HCT116 (cell line): ENCODE results near the gene GRAMD4. TPM values are rescaled to one million over a fixed set of nuclear protein-coding genes. Genes with fewer than 3 reads are reported as not detected.

Source experiments
- ATAC-seq: fragments of 200-7000 bp; cut with Tn5 transposase; 2 replicates; pipeline ENCODE4 v1.9.1; 2020; ENCODE audit warnings: mild to moderate bottlenecking, moderate library complexity
- BruUV-seq: library from RNA; stranded (reverse); fragments of 400-500 nt; replicated peaks from 2 replicates; lab custom pipeline; 2021; lab: Mats Ljungman, UMichigan
- CTCF ChIA-PET: fragments of 300-600 bp; sonication (Branson Sonifier 250); formaldehyde crosslinking; loops from one replicate; lab custom pipeline; 2021; ENCODE audit warnings: antibody characterized with exemption; lab: Charles Lee
- POLR2A ChIA-PET: fragments of 300-600, 350-600 bp; sonication (Branson Sonifier 250); formaldehyde crosslinking; loops from one replicate; lab custom pipeline; 2021; ENCODE audit warnings: antibody characterized with exemption; lab: Charles Lee
- RAD21 ChIA-PET, 2 experiments: fragments of 300-600 bp; sonication (Branson Sonifier 250); formaldehyde crosslinking; loops; one replicate each; lab custom pipeline; 2023; ENCODE audit warnings: low total read pairs in 2 of 2; ENCODE audit not compliant: uncharacterized antibody in 2 of 2, unreplicated experiment in 2 of 2, low non-redundant PET in 1 of 2; lab: Charles Lee
- DNase-seq: peaks from one replicate; pipeline ENCODE4 v3.0.0-alpha.2; 2010; ENCODE audit warnings: low read depth, low spot score
- H2AFZ ChIP-seq: fragments of 200-600 bp; shearing (Covaris generic), sonication (generic); 2 replicates; pipeline ENCODE4 v1.6.1; 2017; ENCODE audit warnings: low read depth, mixed run types, mixed read lengths, antibody characterized with exemption, low read length; ENCODE audit not compliant: poor library complexity, severe bottlenecking
- H3K27ac ChIP-seq: 2 replicates; pipeline ENCODE4 v1.5.1; 2012; ENCODE audit warnings: low read depth, low read length
- H3K27me3 ChIP-seq: fragments of 200-600 bp; sonication (generic); 2 replicates; pipeline ENCODE4 v1.6.1; 2016; ENCODE audit warnings: mixed run types, low read length, mixed read lengths; ENCODE audit not compliant: insufficient read depth
- H3K36me3 ChIP-seq, 2 experiments: fragments of 200-500 bp in 1 of 2; fragments of 200-600 bp in 1 of 2; sonication (Bioruptor generic) in 1 of 2; sonication (generic) in 1 of 2; 2 replicates each; pipeline versions ENCODE4 v1.5.1 to v1.6.1; 2014 to 2016; ENCODE audit warnings: low read length in 2 of 2, inconsistent platforms in 1 of 2, mixed read lengths in 1 of 2, mixed run types in 1 of 2; ENCODE audit not compliant: insufficient read depth in 2 of 2, control insufficient read depth in 1 of 2
- H3K4me1 ChIP-seq, 2 experiments: fragments of 200-600 bp in 1 of 2; sonication (generic) in 1 of 2; 2 replicates each; pipeline versions ENCODE4 v1.5.1 to v1.6.1; 2012 to 2017; ENCODE audit warnings: low read length in 2 of 2, inconsistent platforms in 1 of 2, mild to moderate bottlenecking in 1 of 2, mixed read lengths in 1 of 2, mixed run types in 1 of 2, moderate library complexity in 1 of 2; ENCODE audit not compliant: insufficient read depth in 2 of 2, control insufficient read depth in 1 of 2
- H3K4me2 ChIP-seq: fragments of 200-600 bp; sonication (generic); 2 replicates; pipeline ENCODE4 v1.6.1; 2017; ENCODE audit warnings: mixed run types, low read length, mixed read lengths
- H3K4me3 ChIP-seq, 2 experiments: fragments of 200-600 bp in 1 of 2; sonication (generic) in 1 of 2; replicated peaks in 1 of 2; 2 replicates each; pipeline ENCODE4 v1.5.1; 2011 to 2016; ENCODE audit warnings: low read length in 2 of 2, control low read depth in 1 of 2, low read depth in 1 of 2, mild to moderate bottlenecking in 1 of 2, mixed read lengths in 1 of 2, mixed run types in 1 of 2
- H3K79me2 ChIP-seq: fragments of 200-600 bp; sonication (generic); 2 replicates; pipeline ENCODE4 v1.6.1; 2017; ENCODE audit warnings: mild to moderate bottlenecking, mixed run types, low read length, moderate library complexity, mixed read lengths; ENCODE audit not compliant: insufficient read depth
- H3K9ac ChIP-seq: fragments of 200-600 bp; sonication (generic); 2 replicates; pipeline ENCODE4 v1.6.1; 2016; ENCODE audit warnings: low read length, mixed read lengths
- H3K9me2 ChIP-seq: fragments of 200-600 bp; sonication (generic), shearing (Covaris generic); 2 replicates; pipeline ENCODE4 v1.6.1; 2017; ENCODE audit warnings: mixed run types, mild to moderate bottlenecking, moderate library complexity; ENCODE audit not compliant: insufficient read depth
- H3K9me3 ChIP-seq, 2 experiments: fragments of 200-500 bp in 1 of 2; fragments of 200-600 bp in 1 of 2; sonication (Bioruptor generic) in 1 of 2; sonication (generic) in 1 of 2; 2 replicates each; pipeline ENCODE4 v1.6.1; 2014 to 2017; ENCODE audit warnings: low read length in 2 of 2, mixed read lengths in 2 of 2, inconsistent platforms in 1 of 2, low read depth in 1 of 2, mild to moderate bottlenecking in 1 of 2, mixed run types in 1 of 2, moderate library complexity in 1 of 2; ENCODE audit not compliant: control insufficient read depth in 1 of 2, insufficient read depth in 1 of 2
- H4K20me1 ChIP-seq: fragments of 200-600 bp; sonication (generic), shearing (Covaris generic); 2 replicates; pipeline ENCODE4 v1.6.1; 2017; ENCODE audit warnings: mixed run types, mild to moderate bottlenecking, moderate library complexity; ENCODE audit not compliant: insufficient read depth
- EGR1 ChIP-seq: IDR thresholded peaks from 2 replicates; pipeline ENCODE4 v1.6.1; 2012; ENCODE audit warnings: low read depth
- ELF1 ChIP-seq: IDR thresholded peaks from 2 replicates; pipeline ENCODE4 v1.6.1; 2012; ENCODE audit warnings: low read depth, borderline replicate concordance
- EZH2 ChIP-seq: fragments of 200-600 bp; sonication (generic); IDR thresholded peaks from 2 replicates; pipeline ENCODE4 v1.6.1; 2017; ENCODE audit warnings: antibody characterized with exemption, mixed run types
- EZH2phosphoT487 ChIP-seq: fragments of 200-600 bp; IDR thresholded peaks from 2 replicates; pipeline ENCODE4 v1.6.1; 2018; ENCODE audit warnings: antibody characterized with exemption, borderline replicate concordance
- FOSL1 ChIP-seq: IDR thresholded peaks from 2 replicates; pipeline ENCODE4 v1.6.1; 2012; ENCODE audit warnings: low read depth
- POLR2A ChIP-seq: IDR thresholded peaks from 2 replicates; pipeline ENCODE4 v1.7.0; 2011; ENCODE audit warnings: borderline replicate concordance; ENCODE audit not compliant: insufficient read depth, insufficient read length; ENCODE audit errors: extremely low read depth
- SP1 ChIP-seq: IDR thresholded peaks from 2 replicates; pipeline ENCODE4 v1.6.1; 2012; ENCODE audit warnings: low read depth
- YY1 ChIP-seq: IDR thresholded peaks from 2 replicates; pipeline ENCODE4 v1.6.1; 2011; ENCODE audit warnings: low read length, low read depth, moderate library complexity, mild to moderate bottlenecking; ENCODE audit not compliant: insufficient replicate concordance; ENCODE audit errors: extremely low read depth
- ZFX ChIP-seq: fragments of 450-650 bp; IDR thresholded peaks from 2 replicates; pipeline ENCODE4 v1.6.1; 2017
- intact Hi-C: fragments of 100-400 bp; cut with micrococcal nuclease; formaldehyde crosslinking; loops from 2 replicates; pipeline ENCODE4 v1.10.0; 2022
- total RNA-seq: library from RNA; stranded (reverse); gene quantifications from one replicate; pipeline ENCODE4 v1.2.1, GENCODE V29; 2021; ENCODE audit not compliant: unreplicated experiment
- TF ChIP-seq, protein P1 (sequence below): IDR thresholded peaks from 2 replicates; pipeline ENCODE4 v1.6.1; 2012; ENCODE audit warnings: low read depth
- TF ChIP-seq, protein P2 (sequence below): IDR thresholded peaks from 2 replicates; pipeline ENCODE4 v1.6.1; 2011; ENCODE audit warnings: mild to moderate bottlenecking, low read length, moderate library complexity; ENCODE audit not compliant: insufficient replicate concordance; ENCODE audit errors: extremely low read depth
- TF ChIP-seq, protein P3 (sequence below): IDR thresholded peaks from 2 replicates; pipeline ENCODE4 v1.6.1; 2012
- TF ChIP-seq, protein P4 (sequence below): IDR thresholded peaks from 2 replicates; pipeline ENCODE4 v1.6.1; 2012

Gene GRAMD4
- total RNA-seq, 1 experiment from 2014 or later, result 25.8 TPM

DNA sequence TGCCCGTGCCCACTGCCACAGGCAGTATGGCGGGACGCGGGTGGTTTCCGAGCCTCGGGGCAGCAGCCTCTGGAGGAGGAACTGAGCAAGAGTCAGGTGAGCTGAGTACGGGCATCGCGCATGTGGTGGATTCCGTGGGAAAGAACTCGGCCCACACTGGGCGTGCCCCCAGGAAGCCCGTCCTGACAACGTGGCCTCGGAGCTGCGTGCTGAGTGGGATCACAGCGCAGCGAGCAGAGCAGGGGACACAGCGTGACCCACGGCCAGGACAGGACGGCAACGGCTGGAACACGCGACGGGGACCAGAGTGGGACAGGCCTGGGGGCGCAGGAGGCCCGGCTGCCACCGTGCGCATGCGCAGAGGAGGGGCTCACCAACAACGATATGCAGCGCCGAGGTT, 81.1 kb downstream of the GRAMD4 start:
- CTCF ChIA-PET, result no interaction called here
- no peaks in the 10 kb centered on the region for H3K4me1 ChIP-seq
- ATAC-seq (no peak), DNase-seq (no peak)
- peaks cover 0 to 24% of the 10 kb centered on the region in 2 experiments; a peak in 3 of 4 replicates for H3K36me3 ChIP-seq
- H3K79me2 ChIP-seq, result no peaks in the 10 kb centered on the region
- RAD21 ChIA-PET, result no interaction called here
- intact Hi-C loops, result no loop called here
- H3K27ac ChIP-seq, result no peak overlapping the region
- POLR2A ChIA-PET, result no interaction called here
- BruUV-seq, result no TSS peak
- no peaks in the 10 kb centered on the region for H3K9me2 ChIP-seq
- no peaks in the 10 kb centered on the region for H3K9me3 ChIP-seq
- no peak overlapping the region for H3K9ac ChIP-seq
- no peak overlapping the region for H3K4me2 ChIP-seq
- no peak overlapping the region for H2AFZ ChIP-seq
- H4K20me1 ChIP-seq, result no peaks in the 10 kb centered on the region
- H3K4me3 ChIP-seq, result no peak overlapping the region
- H3K27me3 ChIP-seq, result no peaks in the 10 kb centered on the region
- TF ChIP-seq ELF1, result no peak
- TF ChIP-seq, protein P1, sequence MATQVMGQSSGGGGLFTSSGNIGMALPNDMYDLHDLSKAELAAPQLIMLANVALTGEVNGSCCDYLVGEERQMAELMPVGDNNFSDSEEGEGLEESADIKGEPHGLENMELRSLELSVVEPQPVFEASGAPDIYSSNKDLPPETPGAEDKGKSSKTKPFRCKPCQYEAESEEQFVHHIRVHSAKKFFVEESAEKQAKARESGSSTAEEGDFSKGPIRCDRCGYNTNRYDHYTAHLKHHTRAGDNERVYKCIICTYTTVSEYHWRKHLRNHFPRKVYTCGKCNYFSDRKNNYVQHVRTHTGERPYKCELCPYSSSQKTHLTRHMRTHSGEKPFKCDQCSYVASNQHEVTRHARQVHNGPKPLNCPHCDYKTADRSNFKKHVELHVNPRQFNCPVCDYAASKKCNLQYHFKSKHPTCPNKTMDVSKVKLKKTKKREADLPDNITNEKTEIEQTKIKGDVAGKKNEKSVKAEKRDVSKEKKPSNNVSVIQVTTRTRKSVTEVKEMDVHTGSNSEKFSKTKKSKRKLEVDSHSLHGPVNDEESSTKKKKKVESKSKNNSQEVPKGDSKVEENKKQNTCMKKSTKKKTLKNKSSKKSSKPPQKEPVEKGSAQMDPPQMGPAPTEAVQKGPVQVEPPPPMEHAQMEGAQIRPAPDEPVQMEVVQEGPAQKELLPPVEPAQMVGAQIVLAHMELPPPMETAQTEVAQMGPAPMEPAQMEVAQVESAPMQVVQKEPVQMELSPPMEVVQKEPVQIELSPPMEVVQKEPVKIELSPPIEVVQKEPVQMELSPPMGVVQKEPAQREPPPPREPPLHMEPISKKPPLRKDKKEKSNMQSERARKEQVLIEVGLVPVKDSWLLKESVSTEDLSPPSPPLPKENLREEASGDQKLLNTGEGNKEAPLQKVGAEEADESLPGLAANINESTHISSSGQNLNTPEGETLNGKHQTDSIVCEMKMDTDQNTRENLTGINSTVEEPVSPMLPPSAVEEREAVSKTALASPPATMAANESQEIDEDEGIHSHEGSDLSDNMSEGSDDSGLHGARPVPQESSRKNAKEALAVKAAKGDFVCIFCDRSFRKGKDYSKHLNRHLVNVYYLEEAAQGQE, result no peak
- TF ChIP-seq, protein P2, sequence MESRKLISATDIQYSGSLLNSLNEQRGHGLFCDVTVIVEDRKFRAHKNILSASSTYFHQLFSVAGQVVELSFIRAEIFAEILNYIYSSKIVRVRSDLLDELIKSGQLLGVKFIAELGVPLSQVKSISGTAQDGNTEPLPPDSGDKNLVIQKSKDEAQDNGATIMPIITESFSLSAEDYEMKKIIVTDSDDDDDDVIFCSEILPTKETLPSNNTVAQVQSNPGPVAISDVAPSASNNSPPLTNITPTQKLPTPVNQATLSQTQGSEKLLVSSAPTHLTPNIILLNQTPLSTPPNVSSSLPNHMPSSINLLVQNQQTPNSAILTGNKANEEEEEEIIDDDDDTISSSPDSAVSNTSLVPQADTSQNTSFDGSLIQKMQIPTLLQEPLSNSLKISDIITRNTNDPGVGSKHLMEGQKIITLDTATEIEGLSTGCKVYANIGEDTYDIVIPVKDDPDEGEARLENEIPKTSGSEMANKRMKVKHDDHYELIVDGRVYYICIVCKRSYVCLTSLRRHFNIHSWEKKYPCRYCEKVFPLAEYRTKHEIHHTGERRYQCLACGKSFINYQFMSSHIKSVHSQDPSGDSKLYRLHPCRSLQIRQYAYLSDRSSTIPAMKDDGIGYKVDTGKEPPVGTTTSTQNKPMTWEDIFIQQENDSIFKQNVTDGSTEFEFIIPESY, result no peak
- TF ChIP-seq, protein P3, sequence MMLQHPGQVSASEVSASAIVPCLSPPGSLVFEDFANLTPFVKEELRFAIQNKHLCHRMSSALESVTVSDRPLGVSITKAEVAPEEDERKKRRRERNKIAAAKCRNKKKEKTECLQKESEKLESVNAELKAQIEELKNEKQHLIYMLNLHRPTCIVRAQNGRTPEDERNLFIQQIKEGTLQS, result no peak
- no peak for TF ChIP-seq SP1
- no peak for TF ChIP-seq ZFX
- no peak for TF ChIP-seq EGR1
- TF ChIP-seq EZH2phosphoT487, result no peak
- no peak for TF ChIP-seq YY1
- no peak for TF ChIP-seq FOSL1
- no peak for TF ChIP-seq EZH2
- TF ChIP-seq, protein P4, sequence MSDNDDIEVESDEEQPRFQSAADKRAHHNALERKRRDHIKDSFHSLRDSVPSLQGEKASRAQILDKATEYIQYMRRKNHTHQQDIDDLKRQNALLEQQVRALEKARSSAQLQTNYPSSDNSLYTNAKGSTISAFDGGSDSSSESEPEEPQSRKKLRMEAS, result no peak
- no peak for TF ChIP-seq POLR2A
- TF ChIP-seq, all 23 proteins: peak for 0
